ENCODE results near the gene UGT1A10.
A peak's percentile ranks its signal among the peaks of the same experiment; 100 is the strongest.
"Not testable (repeated sequence)": the region's sequence is repeated elsewhere in the genome, so short reads cannot be mapped to it uniquely, and the experiment has no call there.

The UGT1A10 gene

GRCh38 chr2:233698740-233699139 is 62.5 kb downstream of the UGT1A10 start:
- DNase-seq: no peak

GRCh38 chr2:233699424-233700027 is 63.3 kb downstream of the UGT1A10 start:
- no peak for DNase-seq

GRCh38 chr2:233700028-233700635 is 63.9 kb downstream of the UGT1A10 start:
- no peak for DNase-seq

GRCh38 chr2:233700842-233701241 is 64.6 kb downstream of the UGT1A10 start:
- DNase-seq: not testable (repeated sequence)

- no peak for DNase-seq
These were observed 66.0 kb downstream of the UGT1A10 start for GRCh38 chr2:233702238-233702637.

- DNase-seq: no peak
These were observed 69.8 kb downstream of the UGT1A10 start for GRCh38 chr2:233705911-233706506.

GRCh38 chr2:233706720-233707119 is 70.5 kb downstream of the UGT1A10 start:
- no peak for DNase-seq

- DNase-seq: no peak
These were observed 71.8 kb downstream of the UGT1A10 start for GRCh38 chr2:233707940-233708644.

- DNase-seq: no peak
These were observed 72.7 kb downstream of the UGT1A10 start for GRCh38 chr2:233708942-233709341.

- peak; percentile 54 for DNase-seq
These were observed 75.2 kb downstream of the UGT1A10 start for GRCh38 chr2:233711312-233712008.

GRCh38 chr2:233712611-233713261 is 76.5 kb downstream of the UGT1A10 start, which contains the start of gene UGT1A5:
UGT1A5 (plus strand) TSS chr2:233712907; CDS start chr2:233712992, 85 bp downstream.
- no peak for DNase-seq

GRCh38 chr2:233713262-233713615 is 77.0 kb downstream of the UGT1A10 start:
- DNase-seq: no peak

- no peak for DNase-seq
These were observed 77.9 kb downstream of the UGT1A10 start for GRCh38 chr2:233714121-233714520.

- no peak for DNase-seq
These were observed 82.3 kb downstream of the UGT1A10 start, which contains the start of gene UGT1A4 for GRCh38 chr2:233718552-233718951. UGT1A4 (plus strand) TSS chr2:233718736; CDS start chr2:233718821, 85 bp downstream.

- no peak for DNase-seq
These were observed 92.6 kb downstream of the UGT1A10 start, which contains the start of gene UGT1A3 for GRCh38 chr2:233728723-233729301. UGT1A3 (plus strand) TSS chr2:233729042; CDS start chr2:233729127, 85 bp downstream.

- not testable (repeated sequence) for DNase-seq
These were observed 100.8 kb downstream of the UGT1A10 start for GRCh38 chr2:233736868-233737653.

- DNase-seq: no peak
These were observed 104.6 kb downstream of the UGT1A10 start for GRCh38 chr2:233740870-233741269.

GRCh38 chr2:233743464-233744259 is 107.4 kb downstream of the UGT1A10 start:
- DNase-seq: no peak

- DNase-seq: no peak
These were observed 109.0 kb downstream of the UGT1A10 start for GRCh38 chr2:233745073-233745755.

- not testable (repeated sequence) for DNase-seq
These were observed 109.6 kb downstream of the UGT1A10 start for GRCh38 chr2:233745838-233746237.
